BJ (cell line): ENCODE measurements around the gene DSP. TPM values are rescaled to one million over a fixed set of nuclear protein-coding genes. Genes with fewer than 3 reads are reported as not detected.

ENCODE experiments used
- CTCF ChIA-PET: fragments of 350-600 bp; formaldehyde crosslinking; extraction: SDS; loops from one replicate; lab custom pipeline; 2021; ENCODE audit warnings: antibody characterized with exemption, inconsistent platforms; lab: Yijun Ruan, JAX
- POLR2A ChIA-PET: fragments of 300-600 bp; sonication (Branson Sonifier 250); formaldehyde crosslinking; extraction: SDS; loops from one replicate; lab custom pipeline; 2021; ENCODE audit warnings: antibody characterized with exemption; lab: Charles Lee
- DNase-seq: peaks from one replicate; pipeline ENCODE4 v3.0.0-alpha.2; 2011; ENCODE audit warnings: low read depth
- H3K27me3 ChIP-seq: 2 replicates; pipeline ENCODE4 v1.6.0; 2011; ENCODE audit warnings: low read length; ENCODE audit not compliant: control insufficient read depth, insufficient read depth
- H3K36me3 ChIP-seq: 2 replicates; pipeline ENCODE4 v1.5.1; 2011; ENCODE audit warnings: low read length; ENCODE audit not compliant: control insufficient read depth, insufficient read depth
- H3K4me3 ChIP-seq: 2 replicates; pipeline ENCODE4 v1.5.1; 2011; ENCODE audit warnings: low read depth, mild to moderate bottlenecking, control low read depth, low read length
- CTCF ChIP-seq: IDR thresholded peaks from 2 replicates; pipeline ENCODE4 v1.5.1; 2011; ENCODE audit warnings: low read depth, mild to moderate bottlenecking, control low read depth, inconsistent platforms, low read length, moderate library complexity; ENCODE audit not compliant: insufficient read depth
- polyA plus RNA-seq: library from polyadenylated mRNA; depleted of rRNA; stranded (reverse); fragments of >200 nt; gene quantifications from 2 replicates; pipeline ENCODE4 v1.2.3, GENCODE V29; 2011; rRNA removed

The DSP gene
- polyA plus RNA-seq, 1 experiment: 11.0 TPM

- no peak for TF ChIP-seq CTCF
- POLR2A ChIA-PET: no interaction called here
- no peak for DNase-seq
These were observed 91.9 kb downstream of the DSP start for GRCh38 chr6:7633361-7633760.

GRCh38 chr6:7636151-7636550 is 94.7 kb downstream of the DSP start:
- CTCF ChIA-PET: interaction anchor here (1.2 kb wide), 1 partner anchor 8 kb away, joined by 3 read pairs; no protein-coding TSS in a partner anchor
- no peak for TF ChIP-seq CTCF

More at GRCh38 chr6:7633361-7633760, 91.9 kb downstream of the DSP start:
- Histone ChIP-seq H3K4me3 (no peak overlapping the region), H3K36me3 (no peaks in the 10 kb centered on the region), H3K27me3 (no peaks in the 10 kb centered on the region)
- CTCF ChIA-PET: no interaction called here

More at GRCh38 chr6:7636151-7636550, 94.7 kb downstream of the DSP start:
- no peak overlapping the region for H3K4me3 ChIP-seq
- no peaks in the 10 kb centered on the region for H3K36me3 ChIP-seq
- H3K27me3 ChIP-seq: no peaks in the 10 kb centered on the region
- POLR2A ChIA-PET: no interaction called here
- no peak for DNase-seq

Other genes with a start within 250 kb of the DSP start
- 173 and 215 TPM in 2 replicates for gene SSR1, start 228.5 kb upstream of the DSP start, polyA plus RNA-seq
- gene CAGE1, start 151.9 kb upstream of the DSP start, polyA plus RNA-seq: not detected in 2 replicates
- gene RIOK1, start 151.9 kb upstream of the DSP start, polyA plus RNA-seq: 12.1 and 16.1 TPM in 2 replicates
- 2.6 and 6.2 TPM in 2 replicates for gene SNRNP48, start 48.5 kb downstream of the DSP start, polyA plus RNA-seq
- gene BMP6, start 184.4 kb downstream of the DSP start, polyA plus RNA-seq: 0.06 and 0.10 TPM in 2 replicates